Eye (tissue), 1 donor: ENCODE measurements around the gene CLPTM1L.

Experiments used
- DNase-seq: peaks from one replicate; pipeline ENCODE4 v3.0.0-alpha.2; 2015

The CLPTM1L gene

DNA sequence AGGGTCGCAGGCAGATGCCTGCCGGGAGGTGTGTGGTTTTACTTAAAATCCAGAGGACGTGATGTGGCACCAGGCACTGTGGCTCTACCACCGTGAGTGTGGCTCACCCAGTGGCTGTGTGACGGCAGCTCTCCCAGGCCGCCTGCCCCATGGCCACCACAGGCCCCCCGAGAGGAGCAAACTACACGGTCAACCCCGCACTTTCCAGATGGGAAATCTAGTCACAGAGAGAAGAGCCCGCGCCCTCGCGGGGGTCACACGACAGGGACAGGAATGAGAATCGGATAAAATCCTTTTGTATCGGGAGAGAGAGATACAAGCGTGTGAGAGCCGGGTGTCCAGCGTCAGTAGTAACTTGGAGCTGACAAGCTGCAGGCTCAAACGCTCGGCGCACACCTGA lies 74.5 kb downstream of the CLPTM1L start:
- DNase-seq: no peak

DNA sequence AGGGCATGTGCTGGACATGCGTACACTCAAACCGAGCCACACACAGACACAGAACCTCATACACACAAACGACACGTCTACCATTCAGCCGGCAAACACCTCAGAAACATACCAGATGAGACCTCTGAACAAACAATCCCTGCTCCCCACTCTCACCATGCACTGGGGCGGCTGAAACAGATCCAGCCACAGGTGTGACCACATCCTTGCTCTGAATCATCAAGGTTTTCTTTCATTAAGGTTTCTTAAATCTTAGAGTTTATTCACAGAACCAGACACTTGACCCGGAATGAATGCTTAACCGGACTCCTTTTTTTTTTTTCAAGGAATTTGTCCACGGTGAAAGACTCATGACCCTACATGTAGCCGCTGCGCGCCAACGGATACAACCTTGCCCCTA lies 76.2 kb downstream of the CLPTM1L start:
- no peak for DNase-seq

DNA sequence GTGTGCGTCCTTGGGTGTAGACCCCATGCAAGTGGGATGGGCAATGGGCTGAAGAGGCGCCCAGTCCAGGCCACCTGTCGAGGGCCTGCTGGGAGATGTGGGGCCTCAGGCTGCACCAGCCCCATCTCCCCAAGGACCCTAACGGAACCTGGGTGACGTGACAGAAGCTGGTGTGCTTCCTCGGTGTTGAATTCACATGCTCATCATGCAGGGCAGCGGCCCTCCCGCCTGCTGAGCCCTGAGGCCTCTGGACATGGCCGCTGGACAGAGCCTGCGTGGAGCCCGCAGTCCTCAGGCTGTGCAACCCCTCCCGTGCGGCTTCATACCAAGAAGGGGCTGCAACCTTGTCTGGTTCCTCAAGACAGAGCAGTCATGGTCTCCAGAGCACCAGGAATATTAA lies 76.8 kb downstream of the CLPTM1L start:
- DNase-seq: no peak
